GM12872 (cell line): ENCODE data around the gene IER2.

ENCODE experiments used
- CTCF ChIP-seq: IDR thresholded peaks from 3 replicates; pipeline ENCODE4 v1.5.1; 2011; ENCODE audit warnings: low read depth, mild to moderate bottlenecking, low read length, moderate library complexity; ENCODE audit not compliant: insufficient read depth

The IER2 gene

GRCh38 chr19:13122275-13122878 is 27.8 kb upstream of the IER2 start:
- TF ChIP-seq CTCF, result no peak

- TF ChIP-seq CTCF, result no peak
These were observed 26.9 kb upstream of the IER2 start for GRCh38 chr19:13122980-13123957.

GRCh38 chr19:13127051-13127450 is 23.2 kb upstream of the IER2 start:
- TF ChIP-seq CTCF, result no peak

- no peak for TF ChIP-seq CTCF
These were observed 22.2 kb upstream of the IER2 start for GRCh38 chr19:13127811-13128575.

GRCh38 chr19:13128583-13128982 is 21.6 kb upstream of the IER2 start:
- TF ChIP-seq CTCF, result no peak

GRCh38 chr19:13129384-13129783 is 20.8 kb upstream of the IER2 start:
- no peak for TF ChIP-seq CTCF
